IPS DF 19.7 (cell line): Measurements from ENCODE around the gene SALL2.

Source experiments
- DNase-seq: peaks from one replicate; pipeline ENCODE4 v3.0.0-alpha.2; 2013; ENCODE audit warnings: low read depth, low spot score

SALL2 gene

GRCh38 chr14:21494902-21495762 lies 31.0 kb downstream of the SALL2 start:
- no peak for DNase-seq

- no peak for DNase-seq
Measured at GRCh38 chr14:21486640-21487087, 39.5 kb downstream of the SALL2 start.

- peak; percentile 98 for DNase-seq
Measured at GRCh38 chr14:21476925-21477681, 49.0 kb downstream of the SALL2 start, which contains the start of the genes RAB2B and TOX4. Gene RAB2B, minus strand, starts transcription at chr14:21476959. Its CDS starts 87 bp downstream, at chr14:21476872. Gene TOX4, plus strand, starts transcription at chr14:21477195. Its CDS starts 84 bp downstream, at chr14:21477279.

- no peak for DNase-seq
Measured at GRCh38 chr14:21476523-21476924, 49.6 kb downstream of the SALL2 start.

- no peak for DNase-seq
Measured at GRCh38 chr14:21475767-21476522, 50.2 kb downstream of the SALL2 start.
